Measurements from ENCODE around the gene BLCAP.

Gene BLCAP

DNA sequence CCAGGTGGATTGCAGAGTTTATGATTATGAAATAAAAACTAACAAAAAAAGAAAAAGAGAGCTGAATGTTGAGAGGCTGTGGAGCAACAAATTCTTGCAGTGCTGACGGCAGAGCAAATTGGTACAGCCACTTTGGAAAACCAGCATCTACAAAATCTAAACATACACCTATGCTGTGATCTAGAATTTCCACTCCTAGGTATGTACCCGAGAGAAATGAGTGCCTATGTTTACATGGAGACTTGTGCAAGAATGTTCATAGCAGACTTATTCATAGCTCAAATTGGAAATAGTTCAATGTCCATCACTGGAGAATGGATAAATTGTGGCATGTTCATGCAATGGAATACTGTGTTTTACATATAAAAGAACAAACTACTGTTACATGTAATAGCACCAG lies 3.0 kb upstream of the BLCAP start:
- DNase-seq (ENCODE audit: low read depth in 2 of 2, low spot score in 1 of 2): no peak

DNA sequence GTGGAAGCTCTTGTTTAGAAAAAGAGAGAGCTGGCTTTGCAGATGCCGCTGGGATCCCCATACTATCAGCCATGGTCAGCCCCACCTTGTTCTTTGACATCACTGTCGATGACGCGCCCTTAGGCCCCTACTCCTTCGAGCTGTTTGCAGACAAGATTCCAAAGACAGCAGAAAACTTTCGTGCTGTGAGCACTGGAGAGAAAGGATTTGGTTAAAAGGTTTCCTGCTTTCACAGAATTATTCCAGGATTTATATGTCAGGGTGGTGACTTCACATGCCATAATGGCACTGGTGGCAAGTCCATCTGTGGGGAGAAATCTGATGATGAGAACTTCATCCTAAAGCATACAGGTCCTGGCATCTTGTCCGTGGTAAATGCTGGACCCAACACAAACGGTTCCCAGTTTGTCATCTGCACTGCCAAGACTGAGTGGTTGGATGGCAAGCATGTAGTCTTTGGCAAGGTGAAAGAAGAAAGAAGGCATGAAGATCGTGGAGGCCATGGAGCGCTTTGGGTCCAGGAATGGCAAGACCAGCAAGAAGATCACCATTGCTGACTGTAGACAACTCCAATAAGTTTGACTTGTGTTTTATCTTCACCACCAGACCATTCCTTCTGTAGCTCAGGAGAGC lies 2.4 kb upstream of the BLCAP start:
- no peak for DNase-seq (ENCODE audit: low read depth in 2 of 2, low spot score in 1 of 2)

DNA sequence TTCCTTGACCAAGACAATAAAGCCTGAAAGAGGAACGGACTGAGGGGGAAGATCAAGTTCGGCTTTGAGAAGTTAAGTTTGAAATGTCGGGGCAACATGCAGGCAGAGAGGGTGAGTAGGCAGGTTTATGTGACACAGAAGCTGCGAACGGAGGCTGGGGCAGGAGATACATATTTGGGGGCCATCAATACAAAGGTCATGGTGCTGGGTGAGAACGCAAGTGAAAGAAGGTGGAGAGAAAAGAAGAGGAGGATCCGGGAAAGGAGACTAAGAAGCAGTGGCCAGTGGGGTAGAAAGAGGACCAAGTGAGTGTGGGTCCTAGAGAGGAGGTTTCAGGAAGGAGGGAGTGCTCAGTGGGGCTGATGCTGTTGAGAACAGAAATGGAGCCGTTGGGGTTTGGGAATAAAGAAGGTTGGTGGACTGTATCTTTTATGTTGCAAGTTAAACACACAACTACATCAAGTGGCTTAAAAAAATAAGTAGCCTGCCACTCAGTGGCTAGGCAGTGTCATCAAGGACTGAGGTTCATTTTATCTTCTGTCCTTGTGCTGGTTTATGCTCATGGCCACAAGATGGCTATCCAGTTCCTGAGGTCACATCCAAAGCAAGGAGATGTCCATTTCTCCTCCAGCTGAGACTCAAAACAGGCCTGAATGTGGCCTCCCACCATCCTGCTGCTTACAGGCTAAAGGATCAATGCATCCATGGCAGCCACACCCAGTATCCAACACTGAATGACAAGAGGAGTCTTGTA lies 1.7 kb upstream of the BLCAP start:
- DNase-seq (ENCODE audit: low read depth in 2 of 2, low spot score in 1 of 2): no peak

DNA sequence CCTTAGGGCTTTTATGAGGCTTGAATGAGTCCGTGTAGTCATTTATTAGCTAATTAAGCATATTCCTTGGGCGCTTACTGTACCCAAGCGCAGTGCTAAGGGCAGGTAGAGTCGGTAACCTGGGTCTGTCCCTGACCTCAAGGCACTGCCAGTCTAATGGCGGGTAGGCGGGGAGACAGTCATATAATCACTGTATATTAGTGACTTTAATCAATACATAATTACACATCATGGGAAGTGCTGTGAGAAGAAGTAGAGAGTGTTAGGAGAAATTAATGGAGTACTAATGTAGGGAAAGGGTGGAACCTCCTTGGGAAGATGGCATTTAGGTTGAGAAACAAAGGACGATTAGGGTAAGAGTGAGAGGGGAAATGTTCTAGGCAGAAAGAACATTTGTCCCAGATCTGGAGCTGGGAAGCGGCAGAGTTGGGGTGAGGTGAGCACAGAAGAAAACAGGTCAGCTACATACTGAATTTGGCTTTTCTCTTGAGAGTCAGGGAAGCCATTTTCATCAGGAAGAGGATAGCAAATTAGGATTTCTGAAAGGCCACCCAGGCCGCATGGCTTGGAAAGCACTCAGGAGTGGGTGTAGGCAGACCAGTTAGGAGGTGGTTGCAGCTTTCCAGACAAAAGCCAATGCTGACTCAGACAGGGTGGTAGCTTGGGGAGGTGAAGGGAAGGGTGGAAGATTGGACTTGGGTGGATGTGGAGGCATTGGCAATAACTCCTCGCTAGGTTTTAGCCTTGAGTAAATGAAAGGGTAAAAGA lies 954 bp upstream of the BLCAP start:
- DNase-seq (ENCODE audit: low read depth in 2 of 2, low spot score in 1 of 2): no peak

DNA sequence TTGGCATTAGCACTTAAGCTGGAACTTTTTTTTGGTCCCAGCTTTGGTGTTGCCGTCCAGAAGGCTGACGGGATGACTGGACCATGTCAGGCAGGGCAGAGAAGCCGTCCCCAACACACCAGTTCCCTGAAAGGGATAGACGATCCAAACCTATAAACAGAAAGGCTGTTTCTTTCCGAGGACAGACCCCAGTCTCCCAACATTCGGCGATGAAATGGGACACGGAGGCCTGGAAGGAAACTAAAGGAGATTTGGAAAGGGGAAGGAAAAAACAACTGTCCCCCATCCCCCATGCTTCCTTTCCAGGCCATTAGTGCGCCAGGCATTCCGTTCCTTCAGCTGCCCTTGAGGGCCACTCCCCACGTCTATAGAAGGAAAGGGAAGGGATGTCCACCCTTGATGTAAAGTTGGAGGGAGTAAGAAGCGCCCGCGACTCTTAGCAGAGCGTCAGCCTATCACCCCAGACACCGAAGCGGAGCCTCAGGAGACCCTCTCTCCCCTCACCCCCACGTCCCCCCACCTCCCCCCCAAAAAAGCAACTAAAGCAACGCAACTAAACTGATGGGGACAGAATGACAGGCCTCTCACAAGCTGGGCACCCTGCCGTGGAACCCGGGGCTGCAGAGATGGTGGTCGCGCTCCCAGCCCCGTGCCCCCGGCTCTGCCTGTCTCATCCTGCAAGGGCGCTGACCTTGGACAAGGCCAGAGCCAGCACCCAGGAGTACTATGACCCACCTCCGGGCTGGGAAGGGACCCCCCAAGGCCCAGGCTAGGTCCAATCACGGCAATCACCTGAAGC lies 638 bp downstream of the BLCAP start:
- DNase-seq (ENCODE audit: low read depth in 2 of 2, low spot score in 1 of 2): no peak

DNA sequence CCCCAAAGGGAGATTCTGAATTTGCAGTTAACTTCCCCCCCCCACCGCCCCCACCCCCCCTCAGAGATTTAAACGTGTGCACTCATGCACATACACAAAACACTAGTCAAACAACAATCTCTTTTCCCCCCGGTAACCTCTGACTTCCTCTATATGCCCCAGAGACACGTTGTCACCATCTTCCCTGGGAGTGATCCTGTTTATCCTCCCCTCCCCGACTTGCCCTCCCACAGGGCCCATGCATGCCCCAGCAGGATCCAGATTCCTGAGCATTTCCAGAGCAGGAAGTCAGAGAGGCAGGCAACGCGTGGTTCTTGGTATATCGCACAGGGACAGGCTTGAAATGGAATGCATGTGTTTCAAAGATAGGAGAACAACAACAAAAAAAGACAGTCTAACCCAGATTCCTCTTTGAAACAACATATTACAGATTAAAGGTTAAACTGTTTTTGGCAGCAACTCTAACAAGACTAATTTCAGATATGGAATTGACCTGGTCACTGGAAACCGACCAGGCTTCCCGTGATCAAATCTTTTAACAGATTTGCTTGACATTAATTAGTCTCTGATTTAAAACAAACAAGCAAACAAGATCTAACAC lies 1.3 kb downstream of the BLCAP start:
- DNase-seq (ENCODE audit: low read depth in 2 of 2, low spot score in 1 of 2): no peak

DNA sequence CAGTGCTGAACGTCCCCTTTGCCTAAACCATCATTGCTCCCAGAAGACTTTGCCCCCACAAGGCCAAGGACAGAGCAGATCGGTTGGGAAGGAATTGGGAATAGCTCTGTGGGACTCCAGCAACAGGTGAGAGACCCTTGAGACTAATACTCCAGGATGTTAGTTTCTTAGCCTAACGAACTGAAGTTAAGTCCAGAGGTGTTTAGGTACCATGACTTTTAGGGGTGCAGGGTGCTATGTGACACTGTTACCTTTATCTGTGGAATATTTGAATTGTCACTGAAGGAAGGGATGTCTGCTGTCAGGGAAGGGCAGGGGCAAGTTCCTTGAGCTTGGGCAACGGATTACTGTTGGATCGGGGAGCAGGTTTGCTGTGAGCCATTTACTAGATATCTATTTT lies 1.9 kb downstream of the BLCAP start:
- no peak for DNase-seq (ENCODE audit: low read depth in 2 of 2, low spot score in 1 of 2)

DNA sequence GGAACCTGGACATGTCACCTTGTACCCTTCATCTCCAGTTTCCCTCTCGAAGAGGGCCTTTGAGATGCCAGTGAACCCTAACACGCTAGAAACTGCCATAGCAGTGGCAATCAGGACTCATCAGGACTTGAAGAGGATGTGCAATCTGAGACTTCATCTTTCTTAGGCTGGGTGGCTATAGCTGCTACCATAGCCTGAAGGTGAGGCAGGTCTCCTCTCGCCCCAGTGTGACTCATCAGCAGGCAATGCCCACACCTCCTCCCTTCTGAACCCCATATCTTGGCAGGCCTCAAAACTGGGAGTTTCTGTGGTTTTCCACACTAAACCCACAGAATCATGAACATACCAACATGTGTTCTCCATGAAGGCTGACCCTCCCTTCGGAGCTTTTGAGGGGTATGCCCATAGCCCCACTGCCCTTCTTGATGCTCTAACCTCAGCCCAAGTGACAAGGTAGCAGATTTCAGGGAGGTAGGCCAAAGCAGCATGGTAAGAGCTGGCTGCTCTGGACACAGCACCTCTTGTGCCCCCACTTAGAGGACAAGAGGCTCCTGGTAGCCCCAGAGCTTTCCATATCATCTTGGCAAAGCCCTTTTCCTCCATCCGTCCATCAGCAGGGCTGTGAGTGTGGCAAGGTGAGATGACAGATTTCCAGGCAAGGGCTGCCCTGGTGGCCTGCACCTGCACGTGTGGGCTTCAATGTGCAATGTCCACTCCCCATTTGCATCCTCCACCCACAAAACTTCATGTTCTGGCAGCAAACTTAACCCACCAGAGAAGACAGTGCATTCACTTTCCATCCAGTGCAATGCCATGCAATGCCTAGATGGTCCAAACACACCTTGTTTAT lies 2.6 kb downstream of the BLCAP start:
- no peak for DNase-seq (ENCODE audit: low read depth in 2 of 2, low spot score in 1 of 2)

DNA sequence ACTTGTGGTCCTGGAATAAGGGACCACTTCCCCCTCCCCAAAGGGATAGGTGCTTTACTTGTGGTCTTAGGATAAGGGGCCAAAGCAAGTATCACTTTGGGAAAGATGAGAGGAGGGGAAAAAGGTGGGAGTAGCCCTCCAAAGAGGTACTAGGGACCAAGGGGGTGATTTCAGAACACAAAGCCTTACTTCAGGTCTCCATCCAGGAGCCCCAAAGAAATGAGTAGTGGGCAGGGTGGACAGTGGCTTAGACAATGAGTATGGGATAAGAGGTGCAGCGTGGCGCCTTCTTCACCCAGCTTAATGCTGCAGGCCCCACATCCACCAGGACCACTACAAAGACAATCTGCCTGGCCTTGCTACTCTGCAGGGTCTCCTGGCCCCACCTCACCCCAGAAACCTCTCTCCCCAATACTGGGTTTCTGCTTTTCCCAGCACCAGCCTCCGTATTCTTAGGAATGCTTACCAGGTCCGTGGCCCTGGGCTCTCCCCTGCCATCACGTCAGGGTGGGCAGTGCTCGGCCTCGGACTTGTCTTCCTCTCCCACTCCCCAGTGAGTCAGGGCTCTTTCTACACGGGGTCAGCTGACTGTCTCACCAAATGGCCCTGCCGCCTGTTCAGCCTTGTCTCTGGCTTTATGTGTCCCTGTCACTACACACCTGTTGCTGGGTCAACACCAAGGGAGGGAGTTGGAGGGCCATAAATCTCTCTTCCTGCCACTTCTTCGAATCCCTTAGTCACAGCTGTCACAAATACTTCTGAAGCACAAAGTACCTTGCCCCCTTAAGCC lies 3.6 kb downstream of the BLCAP start:
- no peak for DNase-seq (ENCODE audit: low read depth in 2 of 2, low spot score in 1 of 2)

DNA sequence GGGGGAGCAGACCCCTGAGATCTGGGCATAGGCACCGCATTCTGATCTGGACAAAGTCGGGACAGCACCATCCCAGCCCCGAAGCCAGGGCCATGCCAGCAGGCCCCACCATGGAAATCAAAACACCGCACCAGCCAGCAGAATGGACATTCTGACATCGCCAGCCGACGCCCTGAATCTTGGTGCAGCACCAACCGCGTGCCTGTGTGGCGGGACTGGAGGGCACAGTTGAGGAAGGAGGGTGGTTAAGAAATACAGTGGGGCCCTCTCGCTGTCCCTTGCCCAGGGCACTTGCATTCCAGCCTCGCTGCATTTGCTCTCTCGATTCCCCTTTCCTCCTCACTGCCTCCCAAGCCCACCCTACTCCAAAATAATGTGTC lies 4.7 kb downstream of the BLCAP start:
- DNase-seq (ENCODE audit: low read depth in 2 of 2, low spot score in 1 of 2): no peak

DNA sequence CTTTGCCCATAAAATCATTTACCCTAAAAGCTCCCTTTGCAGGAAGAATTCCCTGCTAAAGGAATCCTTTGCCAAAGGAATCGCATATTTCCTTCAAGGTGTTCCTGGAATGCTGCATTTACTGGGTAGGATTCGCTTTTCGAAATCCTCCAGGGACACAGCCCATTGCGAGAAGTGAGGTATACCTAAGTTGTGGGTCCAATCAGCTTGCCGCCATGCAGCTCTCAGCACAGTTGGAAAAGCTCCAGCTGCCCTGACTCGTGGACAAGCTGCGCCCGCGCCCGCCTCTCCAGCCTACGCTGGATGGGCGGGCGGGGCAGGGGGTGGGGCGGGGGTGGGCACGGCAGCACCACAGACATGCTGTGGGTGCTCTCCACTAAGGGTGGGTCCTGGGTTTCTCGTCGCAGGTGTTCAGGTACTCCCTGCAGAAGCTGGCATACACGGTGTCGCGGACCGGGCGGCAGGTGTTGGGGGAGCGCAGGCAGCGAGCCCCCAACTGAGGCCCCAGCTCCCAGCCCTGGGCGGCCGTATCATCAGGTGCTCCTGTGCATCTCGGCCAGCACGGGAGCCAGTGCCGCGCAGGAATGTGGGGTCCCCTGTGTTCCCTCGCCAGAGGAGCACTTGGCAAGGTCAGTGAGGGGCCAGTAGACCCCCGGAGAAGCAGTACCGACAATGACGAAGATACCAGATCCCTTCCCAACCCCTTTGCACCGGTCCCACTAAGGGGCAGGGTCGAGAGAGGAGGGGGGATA lies 5.2 kb downstream of the BLCAP start:
- DNase-seq (ENCODE audit: low read depth in 2 of 2, low spot score in 1 of 2): no peak

DNA sequence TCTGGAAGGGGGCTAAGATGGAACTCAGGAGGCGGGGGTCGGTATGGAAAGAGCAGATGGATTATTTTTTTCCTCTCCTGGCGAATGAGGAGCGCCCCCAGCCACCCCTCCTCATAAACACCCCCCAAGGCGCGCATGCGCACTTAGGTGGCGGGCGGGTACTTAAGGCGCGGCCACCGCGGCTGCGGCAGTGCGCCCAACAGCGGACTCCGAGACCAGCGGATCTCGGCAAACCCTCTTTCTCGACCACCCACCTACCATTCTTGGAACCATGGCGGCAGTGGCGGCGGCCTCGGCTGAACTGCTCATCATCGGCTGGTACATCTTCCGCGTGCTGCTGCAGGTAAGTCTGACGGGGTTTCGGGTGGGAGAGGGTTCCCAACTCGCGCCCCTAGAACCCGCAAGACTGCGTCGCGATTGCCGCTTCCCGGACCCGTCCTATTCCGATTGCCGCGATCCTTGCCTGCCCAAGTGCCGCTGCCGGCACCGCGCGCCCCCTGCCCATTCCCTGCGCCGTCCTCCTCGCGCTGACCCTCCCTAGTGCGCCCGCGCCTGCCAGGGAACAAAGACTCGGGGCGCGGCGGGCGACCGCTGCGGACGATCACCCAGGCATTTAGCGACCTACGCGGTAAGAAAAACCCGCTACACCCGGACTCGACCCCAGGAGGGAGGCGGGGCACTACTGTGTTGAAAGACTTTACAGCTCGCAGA lies 6.5 kb downstream of the BLCAP start, which contains the start of gene NNAT:
Gene NNAT, plus strand, starts transcription at position 190 of the 711 bp plus-strand sequence. Its CDS starts 82 bp downstream, at position 272.
- DNase-seq (ENCODE audit: low read depth in 2 of 2, low spot score in 1 of 2): no peak

DNA sequence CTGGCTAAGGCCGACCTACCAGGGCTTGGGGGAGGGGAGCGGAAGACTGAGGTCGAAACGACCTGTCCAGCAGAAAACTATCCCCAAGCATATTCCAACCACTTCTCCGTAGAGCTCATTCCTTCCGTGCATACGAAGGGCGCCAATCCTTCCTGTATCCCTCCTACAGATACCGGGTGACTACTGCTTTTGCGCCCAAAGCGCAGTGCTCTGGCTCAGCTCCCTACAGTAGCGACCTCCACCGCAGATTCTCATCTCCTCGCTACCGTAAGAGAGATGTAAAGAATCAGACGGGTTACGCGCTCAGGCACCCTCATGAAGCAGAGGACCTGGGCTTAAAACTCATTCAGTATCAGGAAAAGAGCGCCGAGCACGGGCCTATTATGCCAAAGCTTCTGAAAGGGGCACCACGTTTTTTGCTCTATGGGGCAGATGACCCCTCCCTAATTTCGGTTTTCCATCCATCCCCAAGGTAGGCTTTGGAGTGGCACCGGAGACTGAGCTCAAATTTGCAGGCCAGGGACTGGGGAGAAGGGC lies 7.2 kb downstream of the BLCAP start:
- no peak for DNase-seq (ENCODE audit: low read depth in 2 of 2, low spot score in 1 of 2)

DNA sequence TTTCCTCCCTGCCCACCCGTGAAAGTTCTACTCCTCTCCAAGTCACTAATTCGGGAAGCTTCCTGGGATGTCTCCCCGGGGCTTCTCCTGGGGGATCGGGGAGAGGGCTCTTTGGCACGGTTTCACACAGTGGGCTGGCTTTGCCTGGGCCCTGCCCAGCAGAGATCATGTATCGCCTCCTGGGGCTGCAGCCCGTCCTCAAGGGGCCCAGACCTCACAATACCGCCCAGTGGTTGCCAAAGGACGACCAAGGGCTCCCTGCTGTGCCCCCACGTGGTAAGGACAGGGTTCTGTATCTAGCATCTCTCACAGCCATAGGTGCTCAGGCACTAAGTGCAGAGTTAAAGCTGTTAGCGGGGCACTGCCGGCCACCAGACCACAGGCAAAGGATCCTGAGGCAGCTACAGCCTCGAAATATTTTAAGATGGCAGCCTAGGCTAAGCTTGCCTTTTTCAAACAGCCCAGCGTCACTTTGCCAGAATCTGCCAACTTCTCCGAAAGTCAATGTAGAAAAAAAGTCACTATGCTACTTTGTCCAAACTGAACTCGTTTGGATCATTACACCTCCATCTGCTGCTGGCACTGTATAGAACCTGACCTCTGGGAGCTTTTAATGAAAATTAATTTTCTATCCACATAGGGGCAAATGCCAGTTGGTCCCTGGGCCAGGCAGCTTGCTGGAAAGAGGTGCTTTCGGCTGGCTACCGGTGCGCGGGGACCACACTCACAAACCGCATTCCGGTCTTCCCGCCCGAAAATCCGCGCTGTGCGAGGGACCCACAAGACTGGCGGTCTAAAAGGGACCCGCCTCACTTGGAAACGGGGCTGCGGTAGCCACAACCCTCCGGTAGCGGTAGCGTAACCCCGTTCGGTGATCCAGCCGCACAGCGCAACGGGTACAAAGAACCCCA lies 7.9 kb downstream of the BLCAP start:
- no peak for DNase-seq (ENCODE audit: low read depth in 2 of 2, low spot score in 1 of 2)

DNA sequence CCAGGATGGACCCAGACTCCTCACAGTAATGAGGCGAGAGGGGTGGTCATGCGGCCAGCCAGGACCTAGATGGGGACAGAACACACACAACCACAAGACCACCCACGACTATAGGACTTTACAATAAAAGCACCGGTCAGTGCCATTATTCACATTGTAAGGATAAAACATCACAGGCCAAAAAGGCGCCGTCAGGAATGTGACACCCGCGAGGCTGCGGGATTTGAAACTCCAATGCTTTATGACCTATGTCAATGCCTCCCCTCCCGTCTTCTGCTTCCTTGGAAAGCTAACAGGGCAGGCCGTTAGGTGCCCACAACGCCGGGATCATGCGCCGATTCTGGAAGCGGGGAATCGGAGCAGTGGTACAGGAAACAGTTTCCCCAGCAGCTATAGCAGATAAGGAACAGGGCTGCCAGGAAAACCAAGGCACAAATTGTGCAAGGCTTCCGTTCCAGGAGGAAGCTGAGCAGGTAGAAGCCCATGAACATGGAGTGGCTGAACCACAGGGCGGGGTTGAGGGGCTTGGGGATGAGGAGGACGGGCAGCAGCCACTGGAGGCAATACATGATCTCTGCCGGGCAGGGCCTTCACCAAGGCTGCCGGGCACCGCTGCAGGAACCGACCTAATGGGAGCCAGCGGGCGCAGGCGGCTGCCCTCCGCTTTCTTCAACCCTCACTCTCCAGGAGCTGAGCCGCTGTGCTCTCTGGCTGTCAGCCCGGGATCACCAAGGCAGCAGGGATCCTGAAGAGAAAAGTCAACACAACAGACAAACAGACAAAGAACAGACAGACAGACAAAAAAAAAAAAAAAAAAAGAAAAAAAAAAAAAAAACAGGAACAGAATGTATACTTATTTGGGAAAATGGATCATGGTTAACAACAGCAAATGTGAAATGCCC lies 8.8 kb downstream of the BLCAP start:
- no peak for DNase-seq (ENCODE audit: low read depth in 2 of 2, low spot score in 1 of 2)

DNA sequence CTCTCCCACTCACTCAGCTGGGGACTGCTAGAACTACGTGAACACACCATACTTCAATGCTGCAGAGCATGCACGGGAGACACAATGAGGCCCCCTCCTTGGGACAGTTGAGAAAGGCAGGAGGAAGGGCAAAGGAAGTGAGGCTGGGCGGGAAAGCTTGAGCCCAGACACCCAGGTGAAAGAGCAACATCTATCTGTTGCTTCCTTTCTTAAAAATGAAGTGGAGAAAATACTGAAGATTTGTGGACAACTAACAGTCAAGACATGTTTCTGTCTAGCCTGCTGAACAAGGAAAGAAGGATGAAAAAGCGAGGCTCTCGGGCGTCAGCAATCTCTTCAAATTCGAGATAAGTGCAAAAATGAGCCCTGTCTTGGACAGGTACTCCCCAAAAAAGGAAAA lies 9.6 kb downstream of the BLCAP start:
- DNase-seq (ENCODE audit: low read depth in 2 of 2, low spot score in 1 of 2): no peak
